Prostate gland (tissue), 2 donors: ENCODE measurements around the gene PLPPR1.

Experiments
- POLR2A ChIP-seq: fragments of 450-650 bp; IDR thresholded peaks from one replicate; pipeline ENCODE4 v1.6.1; 2016; ENCODE audit warnings: antibody characterized with exemption, mild to moderate bottlenecking
- POLR2AphosphoS5 ChIP-seq: sonication (generic); formaldehyde crosslinking; IDR thresholded peaks from one replicate; pipeline ENCODE4 v1.6.1; 2017; ENCODE audit warnings: antibody characterized with exemption
- TF ChIP-seq, protein P1 (sequence below), 4 experiments: fragments of 200-600 bp in 2 of 4; fragments of 450-650 bp in 2 of 4; sonication (generic) in 2 of 4; IDR thresholded peaks; 1 replicate in 3 of 4; 2 replicates in 1 of 4; pipeline ENCODE4 v1.5.1; 2016 to 2019; ENCODE audit warnings: antibody characterized with exemption in 4 of 4, mild to moderate bottlenecking in 2 of 4, moderate library complexity in 2 of 4

GRCh38 chr9:101054657-101055056 lies 26.1 kb downstream of the PLPPR1 start:
- TF ChIP-seq, protein P1, sequence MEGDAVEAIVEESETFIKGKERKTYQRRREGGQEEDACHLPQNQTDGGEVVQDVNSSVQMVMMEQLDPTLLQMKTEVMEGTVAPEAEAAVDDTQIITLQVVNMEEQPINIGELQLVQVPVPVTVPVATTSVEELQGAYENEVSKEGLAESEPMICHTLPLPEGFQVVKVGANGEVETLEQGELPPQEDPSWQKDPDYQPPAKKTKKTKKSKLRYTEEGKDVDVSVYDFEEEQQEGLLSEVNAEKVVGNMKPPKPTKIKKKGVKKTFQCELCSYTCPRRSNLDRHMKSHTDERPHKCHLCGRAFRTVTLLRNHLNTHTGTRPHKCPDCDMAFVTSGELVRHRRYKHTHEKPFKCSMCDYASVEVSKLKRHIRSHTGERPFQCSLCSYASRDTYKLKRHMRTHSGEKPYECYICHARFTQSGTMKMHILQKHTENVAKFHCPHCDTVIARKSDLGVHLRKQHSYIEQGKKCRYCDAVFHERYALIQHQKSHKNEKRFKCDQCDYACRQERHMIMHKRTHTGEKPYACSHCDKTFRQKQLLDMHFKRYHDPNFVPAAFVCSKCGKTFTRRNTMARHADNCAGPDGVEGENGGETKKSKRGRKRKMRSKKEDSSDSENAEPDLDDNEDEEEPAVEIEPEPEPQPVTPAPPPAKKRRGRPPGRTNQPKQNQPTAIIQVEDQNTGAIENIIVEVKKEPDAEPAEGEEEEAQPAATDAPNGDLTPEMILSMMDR (IDR thresholded peaks at IDR 0.05) = no peak
- no peak for TF ChIP-seq POLR2AphosphoS5
- TF ChIP-seq POLR2A = no peak
